PC-9 (cell line): ENCODE data around the gene SYTL5. TPM values are rescaled to one million over a fixed set of nuclear protein-coding genes. Genes with fewer than 3 reads are reported as not detected.

Experiments
- BruUV-seq: library from RNA; stranded (reverse); fragments of 400-500 nt; replicated peaks from 2 replicates; lab custom pipeline; 2021; lab: Mats Ljungman, UMichigan
- CTCF ChIA-PET: fragments of 300-600 bp; sonication (Branson Sonifier 250); formaldehyde crosslinking; loops from one replicate; lab custom pipeline; 2022; ENCODE audit warnings: antibody characterized with exemption; lab: Charles Lee
- POLR2A ChIA-PET: fragments of 300-600 bp; sonication (Branson Sonifier 250); formaldehyde crosslinking; loops from one replicate; lab custom pipeline; 2022; ENCODE audit warnings: antibody characterized with exemption; ENCODE audit not compliant: unreplicated experiment; lab: Charles Lee
- DNase-seq, 2 experiments: peaks; one replicate each; pipeline versions ENCODE4 v3.0.0 to v3.0.0-alpha.2; 2015 to 2022; ENCODE audit warnings: mixed read lengths in 1 of 2
- H2AFZ ChIP-seq: fragments of 200-600 bp; sonication (generic); 2 replicates; pipeline ENCODE4 v1.8.1; 2017; ENCODE audit warnings: antibody characterized with exemption
- H3F3A ChIP-seq: fragments of 200-600 bp; sonication (generic); 2 replicates; pipeline ENCODE4 v1.8.1; 2017; ENCODE audit warnings: antibody characterized with exemption, mild to moderate bottlenecking, low read depth; ENCODE audit not compliant: insufficient read depth
- H3K27ac ChIP-seq: fragments of 200-600 bp; sonication (generic); 2 replicates; pipeline ENCODE4 v1.6.1; 2016; ENCODE audit warnings: mixed run types
- H3K27me3 ChIP-seq: fragments of 200-600 bp; sonication (generic); 2 replicates; pipeline ENCODE4 v1.6.1; 2016; ENCODE audit warnings: low read depth, mixed run types; ENCODE audit not compliant: insufficient read depth
- H3K36me3 ChIP-seq: fragments of 200-600 bp; sonication (generic); 2 replicates; pipeline ENCODE4 v1.6.1; 2016; ENCODE audit warnings: low read depth, mixed run types
- H3K4me1 ChIP-seq: fragments of 200-600 bp; sonication (generic); replicated peaks from 2 replicates; pipeline ENCODE4 v1.6.1; 2016; ENCODE audit warnings: mixed run types; ENCODE audit not compliant: insufficient read depth
- H3K4me2 ChIP-seq: fragments of 200-600 bp; sonication (generic); 2 replicates; pipeline ENCODE4 v1.6.1; 2017; ENCODE audit warnings: mixed run types
- H3K4me3 ChIP-seq: fragments of 200-600 bp; sonication (generic); 2 replicates; pipeline ENCODE4 v1.6.1; 2016; ENCODE audit warnings: mixed run types
- H3K79me2 ChIP-seq: fragments of 200-600 bp; sonication (generic); 2 replicates; pipeline ENCODE4 v1.6.1; 2017; ENCODE audit warnings: low read depth, mixed run types
- H3K9me2 ChIP-seq: fragments of 200-600 bp; sonication (generic); 2 replicates; pipeline ENCODE4 v1.8.1; 2017; ENCODE audit warnings: mild to moderate bottlenecking; ENCODE audit not compliant: insufficient read depth
- H3K9me3 ChIP-seq: fragments of 200-600 bp; sonication (generic); 2 replicates; pipeline ENCODE4 v1.8.1; 2016; ENCODE audit warnings: low read depth; ENCODE audit not compliant: insufficient read depth
- H4K20me1 ChIP-seq: fragments of 200-600 bp; sonication (generic); 2 replicates; pipeline ENCODE4 v1.8.1; 2017; ENCODE audit not compliant: insufficient read depth
- CTCF ChIP-seq: fragments of 200-600 bp; sonication (generic); conservative IDR thresholded peaks from 2 replicates; pipeline ENCODE4 v1.6.1; 2017; ENCODE audit warnings: mixed run types, antibody characterized with exemption, mild to moderate bottlenecking, moderate library complexity
- EZH2 ChIP-seq: fragments of 200-600 bp; sonication (generic); IDR thresholded peaks from 2 replicates; pipeline ENCODE4 v1.8.0; 2017; ENCODE audit warnings: antibody characterized with exemption, low read depth
- intact Hi-C: fragments of 100-400 bp; cut with micrococcal nuclease; formaldehyde crosslinking; loops from one replicate; pipeline ENCODE4 v1.10.0; 2022; ENCODE audit not compliant: unreplicated experiment
- total RNA-seq: library from RNA; stranded (reverse); gene quantifications from 2 replicates; pipeline ENCODE4 v1.2.3, GENCODE V29; 2021

Gene SYTL5
- total RNA-seq, 1 experiment from 2014 or later = not detected

- H2AFZ ChIP-seq = no peak overlapping the region
- H3K27me3 ChIP-seq = no peaks in the 10 kb centered on the region
- TF ChIP-seq CTCF (no peak), EZH2 (no peak)
- H3K36me3 ChIP-seq = no peaks in the 10 kb centered on the region
- CTCF ChIA-PET = no interaction called here
- no peaks in the 10 kb centered on the region for H3K4me1 ChIP-seq
- no peak for DNase-seq
- H3K4me3 ChIP-seq = no peak overlapping the region
- H3K27ac ChIP-seq = no peak overlapping the region
- POLR2A ChIA-PET = no interaction called here
- intact Hi-C loops = no loop called here
- no peaks in the 10 kb centered on the region for H3K9me3 ChIP-seq
- no TSS peak for BruUV-seq
- no peak overlapping the region for H3K4me2 ChIP-seq
- H3K79me2 ChIP-seq = no peaks in the 10 kb centered on the region
- H4K20me1 ChIP-seq = no peaks in the 10 kb centered on the region
- H3F3A ChIP-seq = no peaks in the 10 kb centered on the region
- no peaks in the 10 kb centered on the region for H3K9me2 ChIP-seq
Observed at GRCh38 chrX:38009641-38010040, 3.3 kb downstream of the SYTL5 start.

DNA sequence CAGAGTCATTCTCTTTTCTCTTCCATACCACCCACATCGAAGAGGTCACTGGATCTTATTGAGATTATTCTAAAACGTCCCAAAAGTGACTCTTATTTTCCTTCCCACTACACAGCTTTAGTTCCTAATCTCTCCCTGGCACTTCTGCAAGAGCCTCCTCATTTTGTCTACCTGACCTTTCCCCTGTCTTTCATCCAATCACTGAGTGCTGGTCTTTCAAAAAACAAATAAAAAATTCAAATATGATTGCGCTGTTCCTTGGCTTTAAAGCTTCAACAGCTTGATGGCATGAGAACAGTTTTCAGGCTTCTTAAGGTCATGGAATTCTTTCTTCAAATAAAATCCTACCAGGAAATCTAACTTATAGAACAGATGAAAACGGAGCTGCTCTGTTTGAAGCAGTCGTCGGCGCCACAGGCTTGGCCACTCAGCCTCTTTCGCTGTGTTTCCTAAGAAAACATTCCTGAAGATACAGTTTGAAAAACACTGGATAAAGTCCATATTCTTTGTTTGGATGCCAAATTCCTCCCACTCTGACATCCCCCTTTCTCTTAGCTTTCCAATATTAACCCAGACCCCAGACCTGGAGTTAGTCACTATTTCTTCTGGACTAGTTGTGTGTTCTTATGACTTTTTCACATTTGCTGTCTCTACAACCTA is 12.5 kb downstream of the SYTL5 start:
- ChIA-PET CTCF (no interaction called here), POLR2A (no interaction called here)
- no peaks in the 10 kb centered on the region for H4K20me1 ChIP-seq
- TF ChIP-seq EZH2 (no peak), CTCF (no peak)
- no peak overlapping the region for H3K4me3 ChIP-seq
- no peak overlapping the region for H3K4me2 ChIP-seq
- no peaks in the 10 kb centered on the region for H3K9me2 ChIP-seq
- H3K36me3 ChIP-seq = no peaks in the 10 kb centered on the region
- no peak overlapping the region for H3K27ac ChIP-seq
- DNase-seq = no peak
- intact Hi-C loops = no loop called here
- no peaks in the 10 kb centered on the region for H3K27me3 ChIP-seq
- no peaks in the 10 kb centered on the region for H3K4me1 ChIP-seq
- H3K79me2 ChIP-seq = no peaks in the 10 kb centered on the region
- BruUV-seq = no TSS peak
- H2AFZ ChIP-seq = no peak overlapping the region
- no peaks in the 10 kb centered on the region for H3F3A ChIP-seq
- no peaks in the 10 kb centered on the region for H3K9me3 ChIP-seq

GRCh38 chrX:38028300-38028699 is 21.9 kb downstream of the SYTL5 start:
- Histone ChIP-seq H3K36me3 (no peaks in the 10 kb centered on the region), H4K20me1 (no peaks in the 10 kb centered on the region), H3K4me1 (no peaks in the 10 kb centered on the region), H3K79me2 (no peaks in the 10 kb centered on the region), H3K27me3 (no peaks in the 10 kb centered on the region), H3K4me2 (no peak overlapping the region), H3F3A (no peaks in the 10 kb centered on the region), H3K9me2 (no peaks in the 10 kb centered on the region), H3K4me3 (no peak overlapping the region), H3K9me3 (no peaks in the 10 kb centered on the region), H2AFZ (no peak overlapping the region), H3K27ac (no peak overlapping the region)
- CTCF ChIA-PET = no interaction called here
- intact Hi-C loops = no loop called here
- BruUV-seq = no TSS peak
- TF ChIP-seq CTCF (no peak), EZH2 (no peak)
- DNase-seq = no peak
- POLR2A ChIA-PET = no interaction called here
